ENCODE measurements around the gene IER2.

GRCh38 chr19:13102666-13103580 is 47.3 kb upstream of the IER2 start, which contains the start of gene LYL1:
- TF ChIP-seq SUZ12 (IDR thresholded peaks at IDR 0.05; ENCODE audit: extremely low read depth, insufficient read depth, insufficient read length): no peak
- no peak for TF ChIP-seq YY1 (IDR thresholded peaks at IDR 0.05; ENCODE audit: insufficient read depth, insufficient read length)
